ENCODE results near the gene BCOR.

The BCOR gene

DNA sequence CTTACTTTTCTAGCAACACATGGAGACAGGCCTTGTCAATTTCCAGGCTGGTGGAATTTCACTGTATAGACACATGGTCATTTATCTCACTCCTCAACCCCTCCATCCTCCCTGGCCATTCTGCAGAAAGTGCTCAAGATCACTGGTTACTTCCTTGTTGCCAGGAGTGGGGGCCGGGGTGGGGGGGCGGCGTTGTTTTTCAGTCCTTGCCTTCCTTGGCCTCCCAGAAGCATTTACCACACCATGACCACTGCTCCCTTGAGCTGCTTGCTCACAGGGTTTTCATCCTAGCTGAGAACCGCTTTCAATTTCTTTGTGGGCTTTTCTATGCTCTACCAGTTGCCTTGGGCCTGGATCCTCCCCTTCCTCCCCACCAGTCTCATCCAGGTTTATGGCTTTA is 14.1 kb upstream of the BCOR start:
- no peak for DNase-seq

DNA sequence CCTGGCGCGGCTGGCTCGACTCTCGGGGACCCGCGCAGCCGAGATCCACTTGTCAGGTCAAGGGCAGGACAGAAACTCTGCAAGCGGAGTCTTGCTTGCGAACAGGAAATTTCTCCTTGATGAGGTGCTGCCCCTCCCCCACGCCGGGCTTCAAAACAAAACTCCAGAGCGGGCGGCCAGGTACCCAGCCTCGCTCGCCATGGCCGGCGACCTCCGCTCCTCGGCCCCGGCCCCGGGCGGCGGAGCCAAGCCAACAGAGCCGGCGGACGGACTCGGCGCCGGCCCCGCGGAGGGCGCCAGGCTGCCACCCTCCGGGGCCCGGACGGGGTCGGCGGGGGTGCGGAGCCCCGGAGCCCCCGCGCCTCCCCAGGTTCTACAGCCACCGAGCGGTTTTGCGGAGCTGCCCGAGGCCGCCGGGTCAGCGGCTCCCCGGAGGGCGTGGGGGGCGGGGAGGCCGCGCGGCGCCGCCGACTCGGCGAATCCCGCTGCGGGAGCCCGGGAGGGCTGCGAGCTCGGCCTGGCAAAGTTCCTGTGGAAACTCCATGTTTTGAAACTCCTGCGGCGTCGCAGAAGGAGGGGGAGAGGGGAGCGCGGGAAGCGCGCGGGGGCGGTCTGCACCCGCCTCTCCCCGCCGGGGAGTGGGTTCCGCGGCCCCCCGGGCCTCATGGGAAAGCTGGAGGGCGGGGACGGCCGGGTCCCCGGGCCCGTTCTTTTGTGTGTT is 11.7 kb upstream of the BCOR start:
- DNase-seq = peak in 1 of 2 experiments; percentile 19

DNA sequence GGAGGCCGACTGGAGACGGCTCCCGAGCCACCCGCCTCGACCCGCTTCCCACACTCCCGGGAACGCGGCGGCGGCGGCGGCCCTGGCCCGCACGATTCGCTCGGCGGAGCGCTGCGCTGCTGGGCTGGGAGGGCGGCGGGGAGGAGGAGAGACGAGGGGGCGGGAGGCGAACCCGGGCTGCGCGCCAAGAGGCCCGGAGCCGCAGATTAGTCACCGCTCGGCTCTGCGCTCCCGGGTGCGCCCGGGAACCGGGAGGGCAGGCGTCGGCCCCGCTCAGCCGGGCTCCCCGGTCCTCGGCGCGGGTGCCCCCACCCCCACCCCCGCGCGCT is 11.2 kb upstream of the BCOR start:
- DNase-seq = peak in 1 of 2 experiments; percentile 19

DNA sequence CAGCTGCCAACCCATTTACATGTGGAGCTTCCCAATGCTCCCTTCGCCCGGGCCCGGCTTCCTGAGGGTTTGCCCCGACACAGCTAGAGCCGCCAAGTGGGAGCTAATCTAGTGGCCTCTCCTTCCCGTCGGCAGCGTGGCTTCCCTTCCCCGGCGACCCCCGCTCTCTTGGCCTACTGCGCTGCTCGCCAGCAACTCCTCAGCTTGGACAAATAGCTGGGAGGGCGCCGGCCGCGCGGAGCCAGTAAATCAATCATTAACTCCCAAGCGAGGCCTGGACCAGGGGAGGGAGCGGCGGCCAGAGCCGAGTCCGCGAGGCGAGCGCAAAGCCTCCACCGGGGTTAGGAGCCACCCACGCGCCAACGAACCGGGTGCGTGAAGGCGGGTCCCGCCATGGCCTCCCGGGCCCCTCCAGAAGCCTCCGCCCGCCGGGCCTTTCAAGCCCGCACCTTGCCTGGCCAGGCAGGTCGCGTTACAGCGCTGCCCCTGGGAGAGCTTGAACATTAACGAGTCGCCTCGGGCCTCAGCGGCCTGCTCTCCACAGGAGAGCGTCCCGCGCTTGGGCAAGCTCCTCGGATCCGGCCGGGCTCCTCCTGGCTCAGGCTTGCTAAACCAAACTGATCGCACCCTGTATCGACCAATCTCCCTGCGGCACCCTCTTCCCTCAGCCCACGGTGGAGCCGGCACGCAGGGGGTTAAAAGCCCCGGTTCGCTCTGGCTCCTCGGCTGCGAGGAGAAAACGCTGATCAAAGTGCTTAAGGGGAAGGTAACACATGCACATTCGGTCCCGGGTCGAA is 10.6 kb upstream of the BCOR start:
- DNase-seq = no peak

DNA sequence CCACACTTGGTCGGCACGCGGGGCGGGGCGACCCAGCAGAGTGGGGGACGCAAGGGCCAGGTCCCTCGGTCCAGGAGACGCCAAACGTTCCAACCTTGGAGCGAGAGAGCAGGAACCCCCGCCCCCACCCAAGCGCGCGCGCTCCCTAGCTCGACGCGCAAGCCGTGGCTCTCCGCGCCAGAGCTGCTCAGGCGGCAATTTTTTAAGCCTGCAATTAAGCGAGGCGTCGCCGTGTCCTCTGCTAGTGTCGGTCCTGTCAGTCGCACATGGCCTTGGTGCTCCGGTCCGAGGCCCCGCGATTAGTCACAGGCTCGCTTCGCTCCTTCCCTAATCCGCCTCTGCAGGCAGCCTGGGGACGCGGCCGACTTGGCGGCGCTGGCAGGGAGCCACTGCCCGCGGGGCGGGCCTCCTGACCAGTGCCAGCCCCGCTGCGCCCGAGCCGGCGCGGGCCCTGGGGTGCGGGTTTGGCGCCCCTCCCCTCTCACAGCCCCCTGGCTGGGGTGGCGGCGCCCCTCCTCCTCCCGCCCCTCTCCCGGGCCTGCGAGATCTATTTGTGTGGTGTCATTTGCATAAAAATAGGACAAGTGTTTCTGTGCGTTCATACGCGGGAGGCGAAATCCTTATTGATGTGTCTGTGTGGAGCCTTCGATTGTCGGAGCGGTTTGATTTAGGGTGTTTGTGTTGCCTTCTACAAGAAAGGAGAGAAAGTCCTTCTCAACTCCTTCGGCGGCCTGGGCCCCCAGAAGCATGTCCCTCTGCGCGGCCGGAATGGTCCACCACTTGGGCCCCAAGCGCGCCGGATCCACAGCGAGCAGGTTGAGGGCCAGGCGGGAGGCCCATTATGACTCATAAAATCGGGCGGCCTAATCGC is 9.8 kb upstream of the BCOR start:
- DNase-seq = no peak

DNA sequence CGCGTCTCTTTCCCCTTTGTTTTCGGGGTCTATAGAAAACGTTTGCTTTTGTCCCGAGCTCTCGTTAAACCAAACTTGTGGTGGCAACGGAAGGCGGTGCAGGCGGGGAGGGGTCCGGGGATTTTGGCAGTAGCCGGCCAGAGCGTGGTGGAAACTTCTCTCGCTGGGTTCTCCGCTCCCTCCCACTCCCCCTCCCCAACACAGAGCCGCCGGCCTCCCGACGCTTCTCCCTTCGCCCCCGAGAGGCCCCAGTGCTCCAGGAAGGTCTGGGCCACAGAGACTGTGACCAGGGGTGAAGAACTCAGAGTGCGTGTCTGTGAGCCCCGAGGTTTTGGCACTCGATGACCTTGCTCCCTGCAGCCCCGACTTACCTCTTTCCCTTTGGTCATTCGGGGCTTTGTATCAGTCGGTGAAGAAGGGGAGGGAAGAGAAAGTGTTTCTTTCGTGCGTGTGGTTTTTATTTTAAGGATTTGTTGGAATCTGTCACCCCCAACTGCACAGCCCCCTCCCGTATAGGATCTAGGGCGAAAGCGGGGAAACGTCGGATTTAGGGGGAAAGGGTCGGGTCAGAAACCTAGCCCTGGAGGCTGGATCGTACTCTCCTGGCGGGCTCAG is 9.0 kb upstream of the BCOR start:
- DNase-seq = no peak

DNA sequence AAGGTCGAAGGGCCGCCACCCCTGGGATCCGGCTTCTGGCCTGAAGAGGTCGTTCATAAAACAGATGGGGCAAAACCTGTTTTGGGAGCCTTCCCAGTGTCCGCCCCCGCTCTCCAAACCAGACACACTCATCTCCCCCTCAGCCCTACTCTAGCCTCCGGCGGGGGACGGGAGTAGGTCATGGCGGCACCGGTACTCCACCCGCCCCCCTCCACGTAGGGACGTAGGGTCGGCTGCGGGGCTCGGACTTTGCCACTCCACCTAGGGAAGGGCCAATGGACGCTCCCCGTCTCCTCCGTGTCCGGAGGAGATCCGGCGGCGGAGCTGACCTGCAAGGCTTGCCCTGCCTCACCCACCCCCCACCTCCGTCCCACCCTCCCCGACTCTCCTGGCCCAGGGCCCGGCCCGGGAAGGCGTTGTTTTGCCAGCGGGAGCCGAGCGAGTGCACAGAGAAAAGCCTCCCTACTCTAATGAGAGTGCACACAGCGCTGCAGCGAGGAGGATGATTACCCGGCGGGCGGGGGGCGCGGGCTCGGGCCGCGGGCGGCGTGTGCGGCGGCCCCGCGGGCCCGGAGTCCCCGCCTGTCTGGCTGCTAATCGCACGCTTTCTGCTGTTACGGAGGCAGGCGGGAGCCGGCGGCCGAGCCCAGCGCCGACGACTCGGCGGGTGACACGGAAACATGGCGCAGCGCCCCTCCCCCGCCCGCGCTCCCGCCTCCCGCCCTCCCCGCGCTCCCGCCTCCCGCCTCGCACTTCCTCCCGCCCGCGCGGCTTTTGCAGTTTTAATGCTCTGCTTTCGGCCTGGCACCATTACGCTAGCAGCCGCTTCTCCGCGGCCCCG is 8.3 kb upstream of the BCOR start:
- peak; percentile 33 to 34 for DNase-seq

DNA sequence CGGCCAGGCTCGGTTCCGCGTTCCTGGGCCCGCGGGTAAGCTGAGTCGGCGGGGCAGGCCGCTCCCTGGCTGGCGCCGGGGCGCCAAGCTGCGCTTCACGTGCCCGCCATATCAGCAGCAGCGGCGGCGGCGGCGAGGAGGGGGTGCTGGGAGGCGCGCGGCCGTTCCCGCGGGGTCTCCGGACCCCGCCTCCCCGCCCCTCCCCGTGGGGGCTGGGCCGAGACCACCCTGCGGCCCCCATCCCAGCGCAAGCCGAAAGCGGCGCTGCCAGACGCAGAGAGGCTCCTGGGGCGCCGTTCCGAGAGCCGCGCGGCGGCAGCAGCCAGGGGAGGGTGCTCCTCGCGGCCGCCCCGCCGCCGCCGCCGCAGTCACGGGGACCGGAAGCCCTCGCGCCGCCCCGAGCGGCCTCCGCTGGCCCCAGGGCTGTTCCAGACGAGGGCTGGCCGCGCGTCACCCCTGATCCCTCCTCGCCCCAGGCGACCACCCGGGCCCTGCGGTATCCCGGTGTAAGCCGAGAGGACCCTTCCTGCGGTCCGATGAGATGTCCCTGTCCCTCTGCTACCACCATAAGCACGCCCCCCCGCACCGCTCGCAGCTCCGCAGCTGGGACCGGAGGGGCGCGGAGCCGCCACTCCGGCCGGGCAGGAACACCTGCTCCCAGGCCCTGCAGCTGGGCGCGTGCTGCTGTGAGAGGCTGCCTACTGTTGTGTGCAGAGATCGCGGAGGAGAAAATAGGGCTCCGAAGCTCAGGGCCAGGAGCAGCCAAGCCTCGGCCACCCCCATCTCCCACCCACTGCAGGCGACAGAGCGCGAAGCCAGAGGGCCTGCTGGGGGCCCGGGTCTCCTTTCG is 7.5 kb upstream of the BCOR start:
- DNase-seq = no peak

DNA sequence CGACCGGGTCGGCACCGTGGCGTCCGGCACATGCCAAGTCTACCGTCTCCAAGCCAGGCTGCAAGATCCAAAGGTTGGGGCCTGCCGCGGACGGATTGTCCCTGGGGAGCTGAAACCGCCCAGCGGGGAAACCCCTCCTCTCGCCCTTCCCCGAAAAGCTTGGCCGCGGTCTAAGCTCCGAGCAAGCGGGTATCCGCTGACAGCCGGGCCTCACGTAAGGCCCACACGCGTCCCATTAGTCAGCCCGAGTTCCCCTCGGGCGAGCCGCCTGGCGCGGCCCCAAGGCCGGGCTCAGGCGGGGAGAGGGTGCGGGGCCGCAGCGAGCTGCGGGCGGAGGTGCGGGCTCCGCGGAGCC is 6.8 kb upstream of the BCOR start:
- DNase-seq = no peak

DNA sequence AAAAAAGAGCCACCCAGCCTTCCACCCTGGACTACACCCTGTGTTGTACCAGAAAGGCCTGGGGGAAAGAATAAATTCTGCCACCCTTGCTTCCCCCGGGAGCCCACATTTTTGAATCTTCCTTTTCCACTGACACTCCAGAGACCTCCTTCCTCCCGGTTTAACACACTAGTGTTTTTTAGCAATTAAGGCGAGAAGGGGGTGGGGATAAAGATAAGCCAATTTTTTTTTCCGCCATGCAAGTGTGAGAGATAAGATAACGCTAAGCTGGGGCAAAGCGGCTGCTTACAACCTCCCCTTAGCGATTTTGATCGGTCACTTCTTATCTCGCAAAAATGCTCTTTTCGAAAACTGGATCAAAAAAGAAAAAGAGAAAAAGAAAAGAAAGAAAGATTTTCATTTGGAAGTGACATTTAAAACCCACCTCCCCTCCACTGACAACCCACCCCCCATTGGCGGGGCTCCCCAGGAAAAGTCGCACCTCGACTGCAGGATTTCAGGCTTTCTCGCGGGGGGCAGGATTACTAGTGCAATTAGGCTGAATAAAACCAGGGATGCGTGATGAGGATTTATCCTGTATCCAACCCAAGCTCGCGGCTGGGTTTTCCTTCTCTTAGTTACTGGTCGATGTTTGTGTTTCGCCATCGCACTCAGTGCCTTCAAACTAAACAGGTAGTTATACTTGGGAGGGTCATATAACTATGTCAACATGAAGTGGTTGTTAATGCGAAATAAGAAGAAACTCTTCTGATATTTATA is 6.0 kb upstream of the BCOR start:
- no peak for DNase-seq

DNA sequence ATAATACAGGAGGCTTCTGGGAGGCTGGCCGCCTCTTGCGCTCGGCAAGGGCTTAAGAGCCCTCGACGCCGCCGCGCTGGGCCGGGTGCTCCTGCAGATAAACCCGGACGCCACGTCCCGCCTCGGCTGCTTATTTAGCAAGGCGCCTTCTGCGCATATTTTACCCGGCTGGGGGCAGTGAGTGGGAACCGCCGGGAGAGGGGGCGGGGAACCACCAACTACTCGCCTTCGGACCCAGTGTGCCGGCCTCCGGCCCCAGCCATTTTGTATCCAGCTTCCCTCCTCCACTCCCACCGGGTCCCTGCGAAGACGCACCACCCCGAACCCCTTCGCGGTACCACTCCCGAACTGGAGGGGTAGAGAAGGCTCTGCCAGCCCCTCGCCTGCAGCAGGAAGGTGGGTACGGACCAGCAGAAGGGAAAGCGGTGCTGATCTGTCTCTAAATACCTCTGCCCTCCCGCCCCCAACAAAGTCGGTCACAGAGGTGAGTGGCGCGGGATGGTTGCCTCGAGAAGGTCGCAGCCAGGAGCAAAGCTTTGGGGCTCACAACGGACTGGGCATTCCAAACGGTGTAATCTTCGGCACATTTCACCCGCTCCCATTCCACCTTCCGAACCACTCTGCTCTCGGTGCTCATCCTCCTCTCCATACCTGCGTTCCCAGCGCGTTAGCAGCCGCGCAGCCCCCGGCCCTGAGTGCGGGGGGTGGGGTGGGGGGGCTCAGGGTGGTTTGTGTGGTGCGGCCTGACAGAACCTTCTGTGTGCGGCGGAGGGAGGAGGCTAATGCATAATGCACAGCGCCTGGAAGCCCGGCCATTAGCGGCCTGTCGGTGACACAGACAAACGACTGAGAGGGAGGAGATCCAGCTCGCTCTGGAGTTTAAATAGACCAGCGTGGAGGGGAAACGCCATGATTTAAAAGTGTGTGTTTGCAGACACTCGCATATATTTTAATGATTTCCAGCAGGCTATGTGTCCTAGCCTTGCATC is 4.9 kb upstream of the BCOR start:
- DNase-seq = no peak

DNA sequence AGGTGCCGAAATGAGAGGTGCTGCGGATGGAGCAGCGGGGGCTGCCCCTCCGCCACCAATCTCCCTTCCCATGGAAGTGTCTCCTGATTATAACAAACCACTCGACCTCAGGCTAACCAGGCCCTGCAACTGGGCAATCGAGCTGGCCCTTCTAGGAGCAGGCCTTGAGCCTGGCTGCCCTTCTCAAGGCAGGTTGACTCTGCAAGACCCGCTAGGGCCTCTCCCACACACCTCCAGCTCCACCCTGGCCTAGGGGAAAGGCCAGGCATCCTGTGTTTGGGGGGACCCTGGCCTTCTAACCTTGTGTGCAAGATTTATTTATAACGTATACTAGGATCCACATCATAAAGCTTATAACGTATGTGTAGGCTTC is 3.7 kb upstream of the BCOR start:
- DNase-seq = no peak

DNA sequence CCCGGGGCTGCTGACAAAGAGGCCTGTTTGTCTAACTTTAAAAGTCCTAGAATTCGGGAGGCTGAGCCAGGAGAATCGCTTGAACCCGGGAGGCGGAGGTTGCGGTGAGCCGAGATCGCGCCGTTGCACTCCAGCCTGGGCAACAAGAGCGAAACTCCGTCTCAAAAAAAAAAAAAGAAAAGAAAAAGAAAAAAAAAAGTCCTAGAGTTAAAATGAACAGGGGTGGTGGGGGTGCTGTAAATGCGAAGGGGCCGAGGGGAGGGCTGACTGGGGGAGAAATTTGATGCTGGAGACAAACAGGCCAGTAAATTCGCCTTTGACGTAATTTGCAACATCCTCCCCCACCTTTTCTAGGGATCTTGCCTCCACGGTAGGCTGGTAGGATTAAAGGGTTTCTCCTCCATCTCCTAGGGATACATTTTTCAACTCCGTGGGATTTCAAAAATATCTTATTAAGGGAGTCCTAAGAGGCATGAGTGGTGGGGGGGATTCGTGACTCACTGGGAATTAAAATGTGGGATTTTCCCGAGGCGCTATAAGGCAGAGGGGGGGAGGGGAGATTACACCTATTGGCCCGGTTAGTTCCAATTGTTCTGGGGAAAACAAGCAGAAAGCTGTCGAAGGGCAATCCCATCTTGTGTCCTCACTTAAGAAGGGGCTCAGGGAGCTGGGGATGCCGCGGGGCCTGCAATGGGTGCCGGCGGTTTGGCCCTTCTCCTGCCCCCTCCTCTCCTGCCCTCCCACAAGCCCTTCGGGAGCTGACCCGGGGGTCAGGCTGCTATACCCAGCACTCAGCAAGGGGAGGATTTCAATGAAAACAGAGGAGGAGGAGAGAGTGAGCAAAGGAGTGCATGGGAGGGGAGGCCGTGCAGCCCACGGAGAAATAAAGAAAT is 3.0 kb upstream of the BCOR start:
- DNase-seq = no peak

DNA sequence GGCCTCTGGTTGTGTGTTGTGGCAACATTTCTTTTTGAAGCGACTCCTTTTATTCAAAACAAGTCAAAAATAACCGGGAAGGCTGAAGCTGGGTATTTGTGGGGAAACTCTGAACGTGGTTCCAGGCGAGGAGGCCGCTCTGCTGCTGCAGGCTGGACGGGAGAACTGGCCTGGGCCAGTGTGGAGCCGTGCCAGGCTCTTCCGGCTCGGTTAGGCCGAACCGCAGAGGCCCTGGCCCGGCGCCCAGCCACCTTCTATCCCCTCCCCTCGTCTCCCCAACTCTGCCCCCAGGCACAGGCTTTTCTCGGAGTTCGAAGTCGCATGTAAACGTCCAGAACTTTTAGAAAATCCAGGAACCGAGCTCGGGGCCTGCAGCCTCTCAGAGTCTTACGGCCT is 2.4 kb upstream of the BCOR start:
- no peak for DNase-seq

DNA sequence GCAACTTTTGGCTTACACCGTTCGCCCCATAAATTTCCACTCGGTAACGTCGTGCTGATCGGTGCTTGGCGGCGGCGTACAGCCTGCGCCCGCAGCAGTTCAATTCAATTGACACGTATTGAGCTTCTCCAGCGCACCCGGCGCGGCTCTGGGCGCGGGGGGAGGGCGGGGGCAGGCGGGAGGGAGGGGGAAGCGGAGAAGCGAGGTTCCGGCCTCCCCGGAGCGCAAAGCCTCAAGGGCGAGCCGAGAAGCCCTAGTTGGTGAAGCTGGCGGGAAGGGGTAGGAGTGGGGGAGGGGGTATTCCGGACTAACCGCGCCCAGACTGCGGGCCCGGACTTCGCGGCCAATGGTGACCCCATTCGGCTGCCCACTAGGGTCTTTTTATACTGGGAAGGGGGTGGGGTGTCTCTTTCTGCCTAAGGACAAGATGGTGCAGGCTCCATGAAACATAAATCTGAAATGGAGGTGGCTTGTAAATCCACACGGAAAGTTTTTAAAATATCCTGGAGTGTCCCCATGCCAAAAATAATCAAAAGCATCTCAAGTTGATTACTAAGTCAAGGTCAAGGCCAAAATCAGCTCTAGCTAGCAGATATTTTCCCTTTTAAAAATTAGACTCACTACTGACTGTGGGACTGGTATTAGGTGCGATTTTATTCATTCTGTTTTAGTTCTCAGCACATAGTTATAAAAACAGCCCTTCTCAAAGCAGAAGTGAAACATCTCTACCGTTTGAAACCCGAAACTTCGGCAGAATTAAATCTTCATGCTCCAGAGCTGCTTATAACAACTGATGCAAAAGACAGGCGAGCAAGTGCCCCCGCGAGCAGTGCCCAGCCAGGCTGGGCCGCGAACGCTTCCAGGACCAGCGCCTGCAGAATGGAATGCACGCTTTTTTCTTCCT is 1.5 kb upstream of the BCOR start:
- DNase-seq = no peak

DNA sequence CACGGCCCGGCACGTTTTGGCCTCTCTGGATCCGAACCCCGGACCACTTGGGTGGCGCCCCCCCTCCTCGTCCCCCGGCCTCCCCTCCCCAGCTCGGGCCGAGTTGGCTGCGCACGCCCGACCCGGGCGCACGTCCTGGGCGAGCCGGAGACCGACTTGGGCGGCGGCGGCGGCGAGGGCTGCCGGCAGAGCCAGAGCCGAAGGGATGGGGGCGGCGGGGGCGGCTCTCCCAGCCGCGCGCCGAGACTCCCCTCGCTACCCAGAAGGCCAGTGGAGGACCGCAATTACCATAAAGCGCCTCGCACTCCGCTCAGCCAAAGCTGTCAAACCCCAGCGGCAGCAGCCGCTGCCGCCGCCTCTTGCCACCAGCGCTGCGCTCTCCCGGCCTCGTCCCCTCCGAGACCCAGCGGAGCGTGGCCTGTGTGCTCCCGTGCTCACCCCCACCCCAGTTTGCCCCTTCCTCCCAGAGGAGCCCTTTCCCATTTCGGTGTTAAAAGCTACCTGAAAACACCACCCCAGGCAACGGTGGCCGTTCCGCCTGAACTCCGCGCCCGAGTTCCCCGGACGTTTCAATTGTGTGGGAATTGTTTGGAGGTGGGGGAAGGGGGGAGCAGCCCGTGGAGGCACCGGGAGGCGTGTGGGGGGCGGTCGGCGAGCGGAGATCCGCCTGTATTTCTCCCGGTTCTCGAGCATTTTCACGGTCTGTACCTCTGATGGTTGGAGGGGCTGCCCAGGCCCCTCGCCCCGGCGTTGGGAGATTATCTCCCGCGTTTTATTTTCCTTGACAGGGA is 701 bp upstream of the BCOR start:
- DNase-seq = no peak
